ENCODE results near the gene AARS2.
"Not testable (repeated sequence)": the region's sequence is repeated elsewhere in the genome, so short reads cannot be mapped to it uniquely, and the experiment has no call there.

The AARS2 gene

DNA sequence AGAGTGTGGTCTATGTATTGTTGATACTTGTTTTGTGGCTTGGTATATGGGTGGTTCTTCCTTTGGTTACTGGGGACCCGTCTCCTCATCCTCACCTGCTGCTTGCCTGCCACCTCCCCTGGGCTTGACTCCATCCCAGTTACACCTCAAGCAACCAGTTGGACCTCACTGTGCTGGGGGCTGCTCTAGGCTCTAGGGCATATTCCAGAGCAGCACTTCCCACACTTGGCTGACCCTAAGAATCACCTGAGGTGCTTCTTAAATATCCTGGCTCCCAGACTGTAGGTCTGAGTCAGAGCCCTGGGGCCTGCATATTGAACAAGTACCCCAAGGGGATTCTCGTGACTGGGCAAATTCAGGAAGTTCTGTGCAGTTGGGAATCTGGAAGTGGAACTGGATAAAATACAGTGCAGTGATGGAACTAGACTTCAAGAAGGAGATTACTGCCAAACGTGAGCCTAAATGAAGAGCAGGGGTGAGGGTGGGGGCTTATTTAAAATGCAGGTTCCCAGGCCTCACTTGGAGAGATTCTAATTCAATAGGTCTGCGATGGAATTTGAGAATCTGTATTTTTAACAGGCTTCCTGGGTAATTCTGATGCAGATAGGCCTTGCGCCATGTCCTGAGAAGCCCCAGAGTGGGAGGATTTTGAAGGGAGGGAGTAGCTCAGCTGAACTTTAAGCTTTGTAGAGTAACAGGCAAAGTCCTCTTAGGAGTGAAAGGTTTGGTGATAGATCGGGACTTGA lies 36.9 kb upstream of the AARS2 start:
- H4K91ac ChIP-seq (ENCODE audit: low read length) = no peak overlapping the region
- H3K4me3 ChIP-seq (ENCODE audit: insufficient read depth in 1 of 2, low read depth in 1 of 2, low read length in 2 of 2) = no peak overlapping the region
- no peaks in the 10 kb centered on the region for H3K9me3 ChIP-seq (ENCODE audit: control insufficient read depth, low read length)
- DNase-seq = no peak
- H2BK5ac ChIP-seq (ENCODE audit: low read depth, low read length, poor library complexity, severe bottlenecking) = no peak overlapping the region
- H3K4me2 ChIP-seq (ENCODE audit: low read length, poor library complexity, severe bottlenecking) = no peak overlapping the region
- H3K14ac ChIP-seq (ENCODE audit: low read length in 2 of 2) = no peak overlapping the region
- no peak overlapping the region for H2BK120ac ChIP-seq (ENCODE audit: low read depth, low read length)
- H3K4me1 ChIP-seq (ENCODE audit: control insufficient read depth, insufficient read depth, low read depth, low read length) = no peaks in the 10 kb centered on the region
- peak overlapping the region in 1 of 2 experiments; percentile 40 for H3K23ac ChIP-seq (ENCODE audit: low read length in 2 of 2)
- no peak overlapping the region for H3K4ac ChIP-seq (ENCODE audit: low read depth in 1 of 2, low read length in 2 of 2)
- no peak overlapping the region for H4K8ac ChIP-seq (ENCODE audit: low read length)
- no peak overlapping the region for H2AK5ac ChIP-seq (ENCODE audit: low read length, severe bottlenecking)
- no peak overlapping the region for H2BK15ac ChIP-seq (ENCODE audit: low read depth, poor library complexity, severe bottlenecking)
- H3K36me3 ChIP-seq (ENCODE audit: control insufficient read depth in 1 of 2, insufficient read depth in 2 of 2, low read depth in 1 of 2, low read length in 2 of 2) = no peaks in the 10 kb centered on the region
- peaks cover 10 to 14% of the 10 kb centered on the region in 2 experiments for H3K27me3 ChIP-seq (ENCODE audit: control insufficient read depth in 1 of 2, insufficient read depth in 1 of 2, low read length in 2 of 2)
- 67% methylated on average over 6 of the region's 6 CpGs for WGBS
- H3K9ac ChIP-seq (ENCODE audit: low read length) = no peak overlapping the region
- H3K18ac ChIP-seq (ENCODE audit: low read depth in 1 of 2, low read length in 2 of 2) = no peak overlapping the region
- no peaks in the 10 kb centered on the region for H3K79me1 ChIP-seq (replicated peaks; ENCODE audit: low read length, poor library complexity, severe bottlenecking)
- H3K27ac ChIP-seq (ENCODE audit: low read length, poor library complexity, severe bottlenecking) = no peak overlapping the region
- H2AFZ ChIP-seq (ENCODE audit: low read depth, low read length) = no peak overlapping the region
- H2BK12ac ChIP-seq (ENCODE audit: low read length in 2 of 2) = no peak overlapping the region

DNA sequence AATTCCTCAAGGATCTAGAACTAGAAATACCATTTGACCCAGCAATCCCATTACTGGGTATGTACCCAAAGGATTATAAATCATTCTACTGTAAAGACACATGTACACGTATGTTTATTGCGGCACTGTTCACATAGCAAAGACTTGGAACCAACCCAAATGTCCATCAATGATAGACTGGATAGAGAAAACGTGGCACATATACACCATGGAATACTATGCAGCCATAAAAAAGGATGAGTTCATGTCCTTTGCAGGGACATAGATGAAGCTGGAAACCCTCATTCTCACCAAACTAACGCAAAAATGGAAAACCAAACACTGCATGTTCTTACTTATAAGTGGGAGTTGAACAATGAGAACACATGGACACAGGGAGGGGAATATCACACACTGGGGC lies 33.7 kb upstream of the AARS2 start:
- not testable (repeated sequence) for H2BK12ac ChIP-seq (ENCODE audit: low read length in 2 of 2); H3K4ac ChIP-seq (ENCODE audit: low read depth in 1 of 2, low read length in 2 of 2); H3K14ac ChIP-seq (ENCODE audit: low read length in 2 of 2); H3K4me2 ChIP-seq (ENCODE audit: low read length, poor library complexity, severe bottlenecking); H2AK5ac ChIP-seq (ENCODE audit: low read length, severe bottlenecking); H3K36me3 ChIP-seq (ENCODE audit: control insufficient read depth in 1 of 2, insufficient read depth in 2 of 2, low read depth in 1 of 2, low read length in 2 of 2); H3K18ac ChIP-seq (ENCODE audit: low read depth in 1 of 2, low read length in 2 of 2); H3K23ac ChIP-seq (ENCODE audit: low read length in 2 of 2); H2BK120ac ChIP-seq (ENCODE audit: low read depth, low read length); H3K27ac ChIP-seq (ENCODE audit: low read length, poor library complexity, severe bottlenecking); H2BK15ac ChIP-seq (ENCODE audit: low read depth, poor library complexity, severe bottlenecking); DNase-seq; H3K79me1 ChIP-seq (replicated peaks; ENCODE audit: low read length, poor library complexity, severe bottlenecking); H4K91ac ChIP-seq (ENCODE audit: low read length); H3K4me1 ChIP-seq (ENCODE audit: control insufficient read depth, insufficient read depth, low read depth, low read length); H3K9me3 ChIP-seq (ENCODE audit: control insufficient read depth, low read length); H4K8ac ChIP-seq (ENCODE audit: low read length); H3K4me3 ChIP-seq (ENCODE audit: insufficient read depth in 1 of 2, low read depth in 1 of 2, low read length in 2 of 2); H2BK5ac ChIP-seq (ENCODE audit: low read depth, low read length, poor library complexity, severe bottlenecking); H3K9ac ChIP-seq (ENCODE audit: low read length); H2AFZ ChIP-seq (ENCODE audit: low read depth, low read length)
- 87% methylated on average over 3 of the region's 4 CpGs for WGBS
- H3K27me3 ChIP-seq (ENCODE audit: control insufficient read depth in 1 of 2, insufficient read depth in 1 of 2, low read length in 2 of 2) = peaks cover 39 to 43% of the 10 kb centered on the region in 2 experiments

- Histone ChIP-seq H3K36me3 (ENCODE audit: control insufficient read depth in 1 of 2, insufficient read depth in 2 of 2, low read depth in 1 of 2, low read length in 2 of 2) (no peaks in the 10 kb centered on the region), H3K9me3 (ENCODE audit: control insufficient read depth, low read length) (no peaks in the 10 kb centered on the region), H3K79me1 (replicated peaks; ENCODE audit: low read length, poor library complexity, severe bottlenecking) (no peaks in the 10 kb centered on the region), H2BK5ac (ENCODE audit: low read depth, low read length, poor library complexity, severe bottlenecking) (no peak within 1 kb of the TSS), H3K14ac (ENCODE audit: low read length in 2 of 2) (no peak within 1 kb of the TSS), H3K9ac (ENCODE audit: low read length) (no peak within 1 kb of the TSS), H3K27ac (ENCODE audit: low read length, poor library complexity, severe bottlenecking) (no peak within 1 kb of the TSS), H4K91ac (ENCODE audit: low read length) (no peak within 1 kb of the TSS), H3K18ac (ENCODE audit: low read depth in 1 of 2, low read length in 2 of 2) (no peak within 1 kb of the TSS), H3K23ac (ENCODE audit: low read length in 2 of 2) (no peak within 1 kb of the TSS), H2AK5ac (ENCODE audit: low read length, severe bottlenecking) (no peak within 1 kb of the TSS), H2BK12ac (ENCODE audit: low read length in 2 of 2) (no peak within 1 kb of the TSS), H3K4me1 (ENCODE audit: control insufficient read depth, insufficient read depth, low read depth, low read length) (peaks cover 5% of the 10 kb centered on the region), H3K4me3 (ENCODE audit: insufficient read depth in 1 of 2, low read depth in 1 of 2, low read length in 2 of 2) (peak within 1 kb of the TSS in 1 of 2 experiments; percentile 64), H3K4me2 (ENCODE audit: low read length, poor library complexity, severe bottlenecking) (no peak within 1 kb of the TSS), H3K4ac (ENCODE audit: low read depth in 1 of 2, low read length in 2 of 2) (no peak within 1 kb of the TSS), H2AFZ (ENCODE audit: low read depth, low read length) (peak within 1 kb of the TSS; percentile 44), H2BK15ac (ENCODE audit: low read depth, poor library complexity, severe bottlenecking) (no peak within 1 kb of the TSS), H2BK120ac (ENCODE audit: low read depth, low read length) (no peak within 1 kb of the TSS), H3K27me3 (ENCODE audit: control insufficient read depth in 1 of 2, insufficient read depth in 1 of 2, low read length in 2 of 2) (peaks cover 50% of the 10 kb centered on the region in 2 experiments), H4K8ac (ENCODE audit: low read length) (no peak within 1 kb of the TSS)
- WGBS = 16% methylated on average over 31 of the region's 31 CpGs
- DNase-seq = no peak
Observed at GRCh38 chr6:44342489-44342888, 29.3 kb upstream of the AARS2 start, which contains the start of gene SPATS1. Gene SPATS1, plus strand, starts transcription at chr6:44342650. Its CDS starts 446 bp downstream, at chr6:44343096.

DNA sequence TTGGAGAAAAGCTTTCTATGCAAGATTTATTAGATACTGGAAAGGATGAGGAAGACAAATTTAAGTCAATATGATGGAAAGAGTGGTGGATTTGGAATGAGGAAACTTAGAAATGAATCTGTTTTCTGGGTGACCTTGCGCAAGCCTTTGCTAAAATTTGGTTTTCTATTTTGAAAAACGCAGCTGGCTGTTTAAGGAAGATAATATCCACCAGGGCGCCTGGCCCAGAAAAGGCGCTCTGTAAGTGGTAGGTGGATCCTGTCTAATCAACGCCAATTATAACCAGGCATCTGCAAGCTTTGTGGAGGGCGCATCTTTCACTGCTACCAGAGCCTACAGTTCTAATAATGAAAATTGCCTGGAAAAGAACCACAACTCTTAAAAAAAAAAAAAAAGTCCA lies 28.9 kb upstream of the AARS2 start:
- no peaks in the 10 kb centered on the region for H3K36me3 ChIP-seq (ENCODE audit: control insufficient read depth in 1 of 2, insufficient read depth in 2 of 2, low read depth in 1 of 2, low read length in 2 of 2)

More for the DNA sequence above, 28.9 kb upstream of the AARS2 start:
- Histone ChIP-seq H3K4me3 (ENCODE audit: insufficient read depth in 1 of 2, low read depth in 1 of 2, low read length in 2 of 2) (peak overlapping the region in 1 of 2 experiments; percentile 64), H3K4me1 (ENCODE audit: control insufficient read depth, insufficient read depth, low read depth, low read length) (peaks cover 5% of the 10 kb centered on the region), H3K4me2 (ENCODE audit: low read length, poor library complexity, severe bottlenecking) (no peak overlapping the region), H4K91ac (ENCODE audit: low read length) (no peak overlapping the region), H2BK5ac (ENCODE audit: low read depth, low read length, poor library complexity, severe bottlenecking) (no peak overlapping the region), H2BK12ac (ENCODE audit: low read length in 2 of 2) (no peak overlapping the region), H3K9ac (ENCODE audit: low read length) (no peak overlapping the region), H3K9me3 (ENCODE audit: control insufficient read depth, low read length) (no peaks in the 10 kb centered on the region), H2BK15ac (ENCODE audit: low read depth, poor library complexity, severe bottlenecking) (no peak overlapping the region), H3K14ac (ENCODE audit: low read length in 2 of 2) (no peak overlapping the region), H3K79me1 (replicated peaks; ENCODE audit: low read length, poor library complexity, severe bottlenecking) (no peaks in the 10 kb centered on the region), H3K27ac (ENCODE audit: low read length, poor library complexity, severe bottlenecking) (no peak overlapping the region), H3K4ac (ENCODE audit: low read depth in 1 of 2, low read length in 2 of 2) (no peak overlapping the region), H3K27me3 (ENCODE audit: control insufficient read depth in 1 of 2, insufficient read depth in 1 of 2, low read length in 2 of 2) (peaks cover 54% of the 10 kb centered on the region in 2 experiments), H2AK5ac (ENCODE audit: low read length, severe bottlenecking) (no peak overlapping the region), H3K23ac (ENCODE audit: low read length in 2 of 2) (no peak overlapping the region), H3K18ac (ENCODE audit: low read depth in 1 of 2, low read length in 2 of 2) (no peak overlapping the region), H2AFZ (ENCODE audit: low read depth, low read length) (no peak overlapping the region), H2BK120ac (ENCODE audit: low read depth, low read length) (no peak overlapping the region), H4K8ac (ENCODE audit: low read length) (no peak overlapping the region)
- WGBS = 68% methylated on average over 6 of the region's 6 CpGs
- no peak for DNase-seq

Measured in mesenchymal stem cell (in vitro differentiated cells and primary cell).